Measurements from ENCODE around the gene KCNQ1OT1. TPM values are rescaled to one million over a fixed set of nuclear protein-coding genes. Genes with fewer than 3 reads are reported as not detected.
"Not testable (repeated sequence)": the region's sequence is repeated elsewhere in the genome, so short reads cannot be mapped to it uniquely, and the experiment has no call there.

KCNQ1OT1 gene
- total RNA-seq, 1 experiment from 2014 or later = 3.2 TPM

DNA sequence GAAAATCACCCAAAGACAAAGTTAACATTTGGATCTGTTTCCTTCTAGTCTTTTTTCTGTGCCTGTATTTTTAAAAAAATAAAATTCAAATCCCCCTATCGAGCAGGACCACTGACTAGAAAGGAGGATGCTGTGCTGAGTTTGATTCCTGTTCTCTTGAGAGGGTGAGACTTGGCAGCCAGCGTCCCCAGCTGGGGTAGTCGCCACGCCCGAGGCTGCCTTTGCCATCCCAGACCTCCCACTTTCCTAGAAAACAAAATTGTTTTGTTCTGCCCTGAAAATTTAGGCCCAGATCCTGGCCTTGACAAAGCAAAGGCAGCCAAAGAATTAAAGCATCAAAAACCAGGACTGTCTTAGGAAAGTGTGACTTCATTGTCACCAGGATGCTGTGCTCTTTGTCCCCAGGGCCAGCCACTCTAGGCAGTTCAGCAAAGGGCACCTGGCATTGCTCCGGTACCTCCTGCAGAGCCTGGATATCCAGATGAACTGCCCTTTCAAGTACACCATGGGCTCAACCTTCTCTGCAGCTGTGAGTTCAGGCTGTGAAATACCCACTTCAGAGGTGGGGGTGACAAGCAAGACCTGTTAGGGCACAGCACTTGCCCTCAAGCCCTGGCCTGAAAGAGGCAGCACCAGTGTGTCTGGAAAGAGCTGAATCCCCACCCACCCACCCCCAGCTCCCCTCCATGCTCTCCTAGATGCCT, 44.6 kb downstream of the KCNQ1OT1 start:
- no peak for DNase-seq (ENCODE audit: low spot score)

DNA sequence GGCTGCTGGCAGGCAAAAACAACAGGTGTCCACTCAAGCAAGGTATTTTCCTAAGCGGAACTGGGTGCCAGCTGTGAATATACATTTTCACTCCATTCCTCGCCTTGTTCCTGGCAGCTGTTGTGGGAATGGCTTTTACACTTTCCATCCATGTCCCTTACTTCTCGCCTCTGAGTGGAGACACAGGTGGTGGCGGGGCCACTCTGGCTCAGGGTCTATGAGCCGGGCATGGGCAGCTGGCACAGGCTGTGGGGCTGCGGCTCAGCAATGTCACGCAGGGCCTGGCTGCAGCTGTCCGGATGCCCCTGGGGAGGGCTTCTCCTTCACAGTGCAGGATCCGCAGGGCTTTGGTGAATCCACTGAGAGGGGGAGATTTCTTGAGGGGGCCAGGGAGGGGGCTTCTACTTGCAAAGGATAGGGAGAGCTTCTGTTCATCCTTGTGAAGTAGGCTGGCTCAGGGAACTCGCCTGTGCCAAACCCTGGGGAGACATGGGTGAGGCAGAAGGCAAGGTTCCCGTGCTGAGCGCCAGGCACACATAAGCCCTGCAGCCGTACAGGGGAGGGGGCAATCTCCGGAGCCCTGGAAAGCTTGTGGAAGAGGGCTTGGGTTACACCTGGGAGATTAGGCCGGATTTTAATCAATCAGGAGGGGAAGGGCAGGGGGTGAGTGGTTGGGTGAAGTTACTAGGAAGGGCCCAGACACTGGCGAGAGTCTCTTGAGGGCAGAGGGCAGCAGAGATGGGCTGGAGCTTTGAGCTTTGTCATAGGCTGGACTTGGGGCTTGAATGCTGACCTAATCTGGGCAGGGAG, 45.7 kb downstream of the KCNQ1OT1 start:
- no peak for DNase-seq (ENCODE audit: low spot score)

DNA sequence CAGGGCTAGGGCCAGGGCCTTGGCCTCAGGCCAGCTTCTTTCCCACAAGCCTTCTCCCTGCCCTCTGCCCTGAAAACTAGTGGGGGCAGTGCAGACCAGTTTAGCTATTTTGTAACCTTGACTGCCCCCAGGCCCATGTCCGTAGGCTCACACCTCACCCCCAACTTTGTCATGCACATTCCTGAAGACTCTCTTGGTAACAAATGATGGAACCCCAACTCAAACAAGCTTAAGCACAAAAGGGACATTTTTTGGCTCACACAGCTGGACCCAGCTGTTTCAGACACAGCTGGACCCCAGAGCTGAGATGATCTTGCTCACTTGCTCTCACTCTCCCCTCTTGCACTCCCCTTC, 46.6 kb downstream of the KCNQ1OT1 start:
- DNase-seq (ENCODE audit: low spot score) = no peak

GRCh38 chr11:2652333-2653197, 47.2 kb downstream of the KCNQ1OT1 start:
- DNase-seq (ENCODE audit: low spot score) = no peak

- DNase-seq (ENCODE audit: low spot score) = no peak
Measured at GRCh38 chr11:2651826-2652271, 47.9 kb downstream of the KCNQ1OT1 start.

DNA sequence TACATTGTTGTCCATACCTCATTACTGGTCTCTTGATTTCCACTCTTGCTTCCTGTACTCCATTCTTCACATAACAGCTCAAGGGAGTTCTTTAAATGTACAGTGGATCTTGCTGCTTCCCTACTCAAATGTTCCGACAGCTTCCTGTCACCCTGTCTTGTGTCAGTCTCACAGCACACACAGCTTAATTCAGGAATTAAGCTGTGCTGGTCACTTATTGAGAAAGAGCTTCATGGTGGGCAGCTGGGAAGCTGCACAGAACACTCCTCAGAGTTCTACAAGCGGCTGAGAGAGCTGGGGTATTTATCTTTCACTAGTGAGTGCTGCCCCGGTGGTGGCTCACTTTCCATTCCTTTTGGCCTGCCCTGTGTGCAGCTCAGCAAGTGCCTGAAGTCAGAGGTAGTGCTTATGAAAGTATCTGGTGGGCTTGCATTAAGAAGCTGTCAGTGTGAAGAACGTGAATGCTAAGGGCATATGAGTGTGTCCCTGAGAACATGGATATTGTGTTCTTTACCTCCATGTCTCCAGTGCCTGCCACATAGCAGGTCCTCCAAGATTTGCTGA, 48.7 kb downstream of the KCNQ1OT1 start:
- DNase-seq (ENCODE audit: low spot score) = no peak

DNA sequence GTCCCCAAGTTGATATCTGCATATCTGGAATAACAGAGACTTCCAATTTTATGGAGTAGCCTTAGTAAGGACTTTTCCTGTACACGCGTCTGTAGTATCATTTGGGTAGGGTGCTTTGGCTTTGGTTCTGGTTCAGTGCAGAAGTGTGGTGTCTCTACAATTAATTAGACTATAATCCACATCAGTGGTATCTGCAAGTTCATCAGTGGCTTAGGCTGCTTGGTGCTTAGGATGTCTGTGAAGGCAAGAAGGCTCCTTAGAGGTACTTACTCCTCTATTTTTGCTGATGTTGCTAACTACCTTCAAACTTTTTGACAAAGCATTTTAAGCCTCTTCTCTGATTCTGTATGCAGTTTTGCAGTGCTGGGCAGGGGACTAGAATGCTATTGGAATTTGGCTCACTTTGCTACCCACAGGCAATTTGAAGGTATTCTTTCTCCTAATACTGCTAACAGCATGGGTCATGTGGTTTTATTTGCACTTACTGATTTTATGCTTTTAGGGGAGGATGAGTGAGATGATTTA, 49.4 kb downstream of the KCNQ1OT1 start:
- DNase-seq (ENCODE audit: low spot score) = no peak

- no peak for DNase-seq (ENCODE audit: low spot score)
Measured at GRCh38 chr11:2649848-2650247, 49.9 kb downstream of the KCNQ1OT1 start.

GRCh38 chr11:2649400-2649799, 50.4 kb downstream of the KCNQ1OT1 start:
- DNase-seq (ENCODE audit: low spot score) = no peak

DNA sequence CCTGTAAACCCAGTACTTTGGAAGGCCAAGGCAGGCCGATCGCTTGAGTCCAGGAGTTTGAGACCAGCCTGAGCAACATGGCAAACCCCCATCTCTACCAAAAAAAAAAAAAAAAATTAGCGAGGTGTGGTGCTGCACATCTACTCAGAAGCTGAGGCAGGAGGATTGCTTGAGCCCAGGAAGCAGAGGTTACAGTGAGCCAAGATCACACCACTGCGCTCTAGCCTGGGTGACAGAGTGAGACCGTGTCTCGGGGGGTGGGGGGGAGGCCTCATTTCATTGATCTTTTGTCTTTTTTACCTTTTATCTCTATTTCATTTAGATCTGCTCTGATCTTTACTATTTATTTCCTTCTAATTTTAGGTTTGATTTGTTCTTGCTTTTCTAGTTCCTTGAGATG, 51.8 kb downstream of the KCNQ1OT1 start:
- no peak for DNase-seq (ENCODE audit: low spot score)

DNA sequence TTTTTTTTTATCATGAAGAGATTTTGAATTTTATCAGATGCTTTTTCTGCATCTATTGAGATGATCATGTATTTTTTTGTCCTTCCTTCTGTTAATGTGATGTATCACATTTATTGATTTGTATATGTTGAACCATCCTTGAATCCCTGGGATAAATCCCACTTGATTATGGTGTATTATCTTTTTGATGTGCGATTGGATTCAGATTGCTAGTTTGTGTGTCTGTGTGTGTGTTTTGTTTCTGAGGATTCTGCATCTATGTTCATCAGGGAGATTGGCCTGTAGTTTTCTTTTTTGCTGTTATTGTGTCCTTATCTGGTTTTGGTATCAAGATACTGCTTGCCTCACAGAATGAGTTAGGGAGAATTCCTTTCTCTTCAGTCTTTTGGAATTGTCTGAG, 52.6 kb downstream of the KCNQ1OT1 start:
- DNase-seq (ENCODE audit: low spot score) = no peak

- DNase-seq (ENCODE audit: low spot score) = no peak
Measured at GRCh38 chr11:2645779-2646118, 54.0 kb downstream of the KCNQ1OT1 start.

GRCh38 chr11:2644844-2645778, 54.7 kb downstream of the KCNQ1OT1 start:
- DNase-seq (ENCODE audit: low spot score) = no peak

DNA sequence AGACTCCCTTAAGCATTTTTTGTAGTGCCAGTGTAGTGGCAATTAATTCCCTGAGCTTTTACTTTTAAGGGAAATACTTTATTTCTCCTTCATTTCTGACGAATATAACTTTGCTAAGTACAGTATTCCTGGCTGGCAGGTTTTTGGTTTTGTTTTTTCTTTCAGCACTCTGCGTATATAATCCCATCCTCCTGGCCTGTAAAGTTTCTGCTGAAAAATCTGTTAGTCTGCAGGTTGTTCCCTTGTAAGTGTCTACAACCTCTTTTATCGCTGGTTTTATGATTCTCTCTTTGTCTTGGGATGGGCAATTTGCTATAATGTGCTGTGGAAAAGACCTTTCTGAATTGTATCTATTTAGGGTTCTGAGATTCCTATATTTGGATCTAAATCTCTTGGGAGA, 56.0 kb downstream of the KCNQ1OT1 start:
- no peak for DNase-seq (ENCODE audit: low spot score)

DNA sequence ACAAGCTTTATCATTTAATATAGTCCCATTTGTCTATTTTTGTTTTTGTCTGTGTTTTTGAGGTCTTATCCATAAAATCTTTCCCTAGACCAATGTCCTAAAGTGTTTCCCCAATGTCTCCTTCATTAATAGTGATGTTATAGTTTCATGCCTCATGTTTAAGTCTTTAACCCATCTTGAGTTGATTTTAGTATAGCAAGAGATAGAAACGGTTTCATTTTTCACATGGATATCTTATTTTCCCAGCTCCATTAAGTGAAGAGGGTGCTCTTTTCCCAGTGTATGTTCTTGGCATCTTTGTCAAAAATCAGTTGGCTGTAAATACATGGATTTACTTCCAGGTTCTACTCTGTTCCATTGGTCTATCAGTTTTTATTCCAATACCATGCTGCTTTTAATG, 58.2 kb downstream of the KCNQ1OT1 start:
- DNase-seq (ENCODE audit: low spot score) = no peak

GRCh38 chr11:2639763-2640162, 60.0 kb downstream of the KCNQ1OT1 start:
- not testable (repeated sequence) for DNase-seq (ENCODE audit: low spot score)

DNA sequence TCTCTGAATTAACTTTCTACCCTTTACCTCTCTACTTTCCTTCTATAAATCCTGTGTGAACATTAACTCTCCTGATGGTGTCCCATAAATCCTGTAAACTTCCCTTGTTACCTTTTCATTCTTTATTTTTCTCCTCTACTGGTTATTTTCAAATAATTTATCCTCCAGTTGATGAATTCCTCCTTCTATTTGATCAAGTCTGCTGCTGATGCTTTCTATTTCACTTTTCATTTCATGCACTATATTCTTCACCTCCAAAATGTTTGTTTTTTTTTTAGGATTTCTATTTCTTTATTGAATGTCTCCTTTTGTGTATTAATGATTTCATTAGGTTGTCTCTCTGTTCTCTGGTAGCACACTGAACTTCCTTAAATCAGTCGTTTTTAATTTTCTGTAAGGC, 68.6 kb downstream of the KCNQ1OT1 start:
- DNase-seq (ENCODE audit: low spot score) = no peak

DNA sequence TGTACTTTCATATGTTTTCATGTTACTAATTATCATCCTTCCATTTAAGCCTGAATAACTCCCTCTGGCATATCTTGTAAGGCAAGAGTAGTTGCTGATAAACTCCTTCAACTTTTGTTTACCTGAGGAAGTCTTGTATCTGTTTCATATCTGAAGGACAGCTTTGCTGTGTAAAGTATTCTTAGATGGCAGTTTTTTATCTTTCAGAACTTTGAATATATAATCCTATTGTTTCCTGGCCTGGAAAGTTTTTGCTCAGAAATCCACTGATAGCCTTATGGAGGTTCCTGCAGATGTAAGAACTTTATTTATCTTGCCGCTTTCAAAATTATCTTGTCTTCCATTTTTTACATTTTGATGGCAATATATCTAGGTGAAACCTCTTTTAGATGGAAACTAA, 69.1 kb downstream of the KCNQ1OT1 start:
- no peak for DNase-seq (ENCODE audit: low spot score)

- DNase-seq (ENCODE audit: low spot score) = no peak
Measured at GRCh38 chr11:2625183-2625582, 74.6 kb downstream of the KCNQ1OT1 start.

DNA sequence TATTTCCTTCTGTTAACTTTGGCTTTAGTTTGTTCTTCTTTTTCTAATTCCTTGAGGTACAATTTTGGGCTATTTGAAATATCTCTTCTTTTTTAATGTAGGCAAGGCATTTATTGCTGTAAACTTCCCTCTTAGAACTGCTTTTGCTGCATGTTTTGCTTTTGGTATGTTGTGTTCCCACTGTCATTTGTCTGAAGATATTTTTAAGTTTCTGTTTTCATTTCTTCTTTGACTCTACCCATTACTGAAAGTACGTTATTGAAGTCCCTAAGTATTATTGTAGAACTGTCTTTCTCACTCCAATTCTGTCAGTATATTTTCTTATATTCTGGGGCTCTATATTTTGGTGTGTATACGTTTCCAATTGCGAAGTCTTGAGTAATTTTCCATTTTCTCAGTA, 77.9 kb downstream of the KCNQ1OT1 start:
- DNase-seq (ENCODE audit: low spot score) = no peak

All from HT-29 (cell line).